ENCODE results near the gene DHRS13. TPM values are rescaled to one million over a fixed set of nuclear protein-coding genes. Genes with fewer than 3 reads are reported as not detected.

Gene DHRS13
- total and polyA plus RNA-seq, 11 donors: 2.2 to 6.3 (median 2.9) TPM

- DNase-seq: peak in 1 of 5 donors; percentile 37
- H3K27ac ChIP-seq: no peak overlapping the region
- no peak overlapping the region for H3K4me3 ChIP-seq
- intact Hi-C loops (cut with DNase I): loop anchor here in 1 of 10 donors (10.0 kb wide), 1 partner anchor 100 kb away; no protein-coding TSS in a partner anchor
- ATAC-seq: peak in 3 of 4 donors; percentile 36 to 73 (median 52)
- H3K27me3 ChIP-seq: no peaks in the 10 kb centered on the region
- H3K36me3 ChIP-seq: peaks cover 0 to 15% (median 9%) of the 10 kb centered on the region in 9 donors
- H3K9me3 ChIP-seq: no peaks in the 10 kb centered on the region
- WGBS, 4 donors: 73 to 82% (median 76%) methylated on average over 11 of the region's 11 CpGs
- H3K4me1 ChIP-seq: no peaks in the 10 kb centered on the region
- TF ChIP-seq POLR2A (IDR thresholded peaks at IDR 0.05): no peak
- TF ChIP-seq CTCF (IDR thresholded peaks at IDR 0.05): no peak
Observed at GRCh38 chr17:28864991-28865849, 37.7 kb downstream of the DHRS13 start.

GRCh38 chr17:28863953-28864352 lies 38.9 kb downstream of the DHRS13 start:
- Histone ChIP-seq H3K36me3 (peaks cover 0 to 28% (median 22%) of the 10 kb centered on the region in 9 donors), H3K9me3 (no peaks in the 10 kb centered on the region), H3K4me3 (no peak overlapping the region), H3K4me1 (no peaks in the 10 kb centered on the region), H3K27me3 (no peaks in the 10 kb centered on the region), H3K27ac (no peak overlapping the region)
- ATAC-seq: no peak
- intact Hi-C loops (cut with DNase I): loop anchor here in 1 of 10 donors (10.0 kb wide), 1 partner anchor 99 kb away; no protein-coding TSS in a partner anchor
- TF ChIP-seq POLR2A (IDR thresholded peaks at IDR 0.05) (no peak), CTCF (IDR thresholded peaks at IDR 0.05) (no peak)
- WGBS, 4 donors: 92 to 100% (median 97%) methylated on average over 1 of the region's 1 CpG
- peak in 1 of 5 donors; percentile 5 for DNase-seq

- no peak for ATAC-seq
- H3K36me3 ChIP-seq: peaks cover 0 to 42% (median 36%) of the 10 kb centered on the region in 9 donors
- WGBS, 4 donors: 93 to 98% (median 95%) methylated on average over 3 of the region's 3 CpGs
Observed at GRCh38 chr17:28862561-28862960, 40.3 kb downstream of the DHRS13 start.

More at GRCh38 chr17:28862561-28862960, 40.3 kb downstream of the DHRS13 start:
- intact Hi-C loops (cut with DNase I): loop anchor here in 1 of 10 donors (10.0 kb wide), 1 partner anchor 98 kb away; no protein-coding TSS in a partner anchor
- TF ChIP-seq CTCF (IDR thresholded peaks at IDR 0.05) (no peak), POLR2A (IDR thresholded peaks at IDR 0.05) (no peak)
- Histone ChIP-seq H3K4me3 (no peak overlapping the region), H3K27me3 (no peaks in the 10 kb centered on the region), H3K9me3 (no peaks in the 10 kb centered on the region), H3K4me1 (no peaks in the 10 kb centered on the region), H3K27ac (no peak overlapping the region)
- DNase-seq: peak in 1 of 5 donors; percentile 4
